Measurements from ENCODE around the gene AP1M1. TPM values are rescaled to one million over a fixed set of nuclear protein-coding genes. Genes with fewer than 3 reads are reported as not detected.

AP1M1 gene
- total and polyA plus RNA-seq, 4 donors = 47.0 to 105 (median 81.9) TPM

GRCh38 chr19:16257509-16258002 is 59.8 kb downstream of the AP1M1 start:
- Histone ChIP-seq H3K4me1 (ENCODE audit: control insufficient read depth, insufficient read depth, low read length) (peaks cover 6% of the 10 kb centered on the region), H3K4me3 (ENCODE audit: low read depth, low read length) (no peak overlapping the region), H3K9me3 (ENCODE audit: control insufficient read depth, insufficient read depth, low read length) (no peaks in the 10 kb centered on the region), H3K36me3 (ENCODE audit: control insufficient read depth, insufficient read depth, low read length) (no peaks in the 10 kb centered on the region), H3K27me3 (ENCODE audit: control insufficient read depth, insufficient read depth, low read length) (no peaks in the 10 kb centered on the region), H3K27ac (ENCODE audit: low read depth, low read length) (no peak overlapping the region)
- DNase-seq (ENCODE audit: low read depth in 4 of 6, low spot score in 6 of 6) = no peak
- WGBS (ENCODE audit: insufficient coverage) = 100% methylated on average over 5 of the region's 8 CpGs

DNA sequence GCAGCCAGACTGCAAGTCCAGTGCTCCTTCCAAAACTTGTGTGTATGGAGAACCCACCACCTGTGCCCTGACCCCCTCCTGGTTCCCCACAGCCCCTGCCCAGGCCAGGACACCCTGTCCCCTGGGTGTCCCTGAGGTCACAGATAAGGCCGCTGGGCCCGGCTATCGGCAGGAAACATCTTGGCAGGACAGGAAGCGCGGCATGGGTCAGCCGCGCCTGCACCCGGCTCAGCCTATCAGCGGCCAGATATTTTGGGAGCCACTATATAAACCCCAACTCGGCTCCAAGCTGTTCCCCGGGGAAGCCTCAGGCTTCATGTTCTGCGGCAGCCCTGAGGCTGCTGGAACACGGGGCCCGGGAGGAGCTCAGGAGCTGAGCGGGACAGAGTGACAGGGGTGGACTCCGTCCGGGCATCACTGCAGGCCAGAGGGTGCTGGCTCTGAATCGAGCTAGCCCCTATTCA is 60.8 kb downstream of the AP1M1 start:
- peaks cover 6% of the 10 kb centered on the region for H3K4me1 ChIP-seq (ENCODE audit: control insufficient read depth, insufficient read depth, low read length)
- H3K9me3 ChIP-seq (ENCODE audit: control insufficient read depth, insufficient read depth, low read length) = no peaks in the 10 kb centered on the region
- H3K27me3 ChIP-seq (ENCODE audit: control insufficient read depth, insufficient read depth, low read length) = no peaks in the 10 kb centered on the region
- no peaks in the 10 kb centered on the region for H3K36me3 ChIP-seq (ENCODE audit: control insufficient read depth, insufficient read depth, low read length)
- peak in 1 of 6 donors; percentile 39 for DNase-seq (ENCODE audit: low read depth in 4 of 6, low spot score in 6 of 6)
- no peak overlapping the region for H3K4me3 ChIP-seq (ENCODE audit: low read depth, low read length)
- H3K27ac ChIP-seq (ENCODE audit: low read depth, low read length) = peak overlapping the region; percentile 64
- 77% methylated on average over 18 of the region's 18 CpGs for WGBS (ENCODE audit: insufficient coverage)

DNA sequence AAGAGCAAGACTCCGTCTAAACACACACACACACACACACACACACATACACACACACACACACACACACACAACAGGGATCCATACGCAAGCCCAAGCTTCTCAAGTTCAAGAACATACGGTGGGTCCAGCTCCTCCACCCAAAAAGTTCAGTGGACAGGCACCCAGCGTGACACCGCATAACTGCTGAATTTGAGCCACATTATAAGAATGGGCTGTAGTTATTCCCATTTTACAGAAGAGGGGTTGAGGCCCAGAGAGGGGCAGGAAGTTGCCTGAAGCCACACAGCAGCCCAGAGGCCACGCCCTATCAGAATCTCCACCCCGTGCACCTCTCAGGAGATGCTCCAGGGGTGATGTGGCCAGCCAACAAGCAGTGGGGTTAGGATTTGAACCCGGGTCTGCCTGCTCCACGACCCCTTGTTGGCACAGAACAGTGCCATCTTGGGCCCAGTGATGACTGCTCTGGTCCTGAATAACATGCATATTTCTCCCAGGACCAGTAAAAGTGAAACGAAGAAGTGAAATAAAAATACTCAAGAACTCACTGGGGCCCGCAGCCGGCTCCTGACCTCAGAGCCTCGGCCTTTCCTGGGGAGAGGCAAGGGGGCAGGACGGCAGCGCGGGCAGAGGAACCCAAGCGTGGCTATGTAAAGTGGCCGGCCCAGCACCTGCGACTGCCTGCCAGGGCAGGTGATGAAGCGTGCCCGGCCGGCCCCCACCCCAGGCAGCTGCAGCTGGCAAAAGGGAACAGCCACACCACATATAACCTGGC is 61.9 kb downstream of the AP1M1 start:
- H3K4me1 ChIP-seq (ENCODE audit: control insufficient read depth, insufficient read depth, low read length) = peaks cover 6% of the 10 kb centered on the region
- H3K9me3 ChIP-seq (ENCODE audit: control insufficient read depth, insufficient read depth, low read length) = no peaks in the 10 kb centered on the region
- DNase-seq (ENCODE audit: low read depth in 4 of 6, low spot score in 6 of 6) = no peak
- WGBS (ENCODE audit: insufficient coverage) = 86% methylated on average over 14 of the region's 22 CpGs
- no peaks in the 10 kb centered on the region for H3K27me3 ChIP-seq (ENCODE audit: control insufficient read depth, insufficient read depth, low read length)
- no peaks in the 10 kb centered on the region for H3K36me3 ChIP-seq (ENCODE audit: control insufficient read depth, insufficient read depth, low read length)
- no peak overlapping the region for H3K27ac ChIP-seq (ENCODE audit: low read depth, low read length)
- H3K4me3 ChIP-seq (ENCODE audit: low read depth, low read length) = no peak overlapping the region

DNA sequence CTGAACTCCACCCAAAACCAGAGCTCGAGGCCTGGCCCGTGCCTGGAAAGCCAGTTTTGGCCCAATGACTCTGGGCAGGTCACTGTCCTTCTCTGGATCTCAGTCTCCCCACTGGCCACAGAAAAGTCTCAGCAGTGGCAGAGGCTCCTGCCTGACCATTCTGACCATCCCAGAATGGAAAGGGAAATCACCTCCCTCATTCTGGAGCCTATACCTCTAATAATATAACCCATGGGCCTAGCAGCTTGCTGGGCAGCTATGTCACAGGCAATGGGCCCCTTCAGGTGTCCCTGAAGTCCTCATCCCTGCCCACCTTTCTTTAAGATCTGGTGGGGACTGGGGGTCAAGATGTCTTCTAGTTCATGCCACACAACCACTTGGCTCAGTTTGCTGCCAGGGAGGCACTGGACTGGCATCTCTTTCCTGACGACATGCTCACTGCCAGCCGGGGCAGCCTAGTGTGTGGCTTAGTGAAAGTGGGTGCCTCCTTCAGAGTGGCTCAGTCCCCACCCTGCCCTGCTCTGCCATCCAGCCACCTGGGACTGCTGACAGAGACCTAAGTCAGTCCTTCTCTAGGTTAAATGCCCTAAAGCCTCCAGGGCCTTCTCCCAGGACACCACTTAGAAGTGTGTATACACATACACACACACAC is 62.6 kb downstream of the AP1M1 start:
- Histone ChIP-seq H3K36me3 (ENCODE audit: control insufficient read depth, insufficient read depth, low read length) (no peaks in the 10 kb centered on the region), H3K9me3 (ENCODE audit: control insufficient read depth, insufficient read depth, low read length) (no peaks in the 10 kb centered on the region), H3K4me3 (ENCODE audit: low read depth, low read length) (no peak overlapping the region), H3K4me1 (ENCODE audit: control insufficient read depth, insufficient read depth, low read length) (peaks cover 6% of the 10 kb centered on the region), H3K27me3 (ENCODE audit: control insufficient read depth, insufficient read depth, low read length) (no peaks in the 10 kb centered on the region), H3K27ac (ENCODE audit: low read depth, low read length) (no peak overlapping the region)
- DNase-seq (ENCODE audit: low read depth in 4 of 6, low spot score in 6 of 6) = no peak
- 91% methylated on average over 3 of the region's 4 CpGs for WGBS (ENCODE audit: insufficient coverage)

DNA sequence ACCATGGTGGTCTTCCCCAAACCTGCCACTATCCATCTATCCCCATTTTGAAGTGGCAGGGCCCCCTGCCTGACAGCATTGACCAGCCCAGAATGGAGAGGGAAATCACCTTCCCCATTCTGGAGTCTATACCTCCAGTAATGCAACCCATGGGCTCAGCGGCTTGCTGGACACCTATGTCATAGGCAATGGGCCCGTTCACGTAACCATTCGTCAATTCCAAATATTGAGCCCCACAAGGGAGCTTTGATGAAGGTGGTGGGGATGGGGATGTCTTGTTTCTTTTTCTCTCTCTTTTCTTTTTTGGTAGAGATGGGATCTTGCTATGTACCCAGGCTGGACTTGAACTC is 63.1 kb downstream of the AP1M1 start:
- no peak overlapping the region for H3K4me3 ChIP-seq (ENCODE audit: low read depth, low read length)
- no peaks in the 10 kb centered on the region for H3K36me3 ChIP-seq (ENCODE audit: control insufficient read depth, insufficient read depth, low read length)
- DNase-seq (ENCODE audit: low read depth in 4 of 6, low spot score in 6 of 6) = no peak
- H3K27me3 ChIP-seq (ENCODE audit: control insufficient read depth, insufficient read depth, low read length) = no peaks in the 10 kb centered on the region
- H3K4me1 ChIP-seq (ENCODE audit: control insufficient read depth, insufficient read depth, low read length) = peaks cover 6% of the 10 kb centered on the region
- WGBS (ENCODE audit: insufficient coverage) = no CpG with 5 or more reads among the region's 4 CpGs
- no peak overlapping the region for H3K27ac ChIP-seq (ENCODE audit: low read depth, low read length)
- H3K9me3 ChIP-seq (ENCODE audit: control insufficient read depth, insufficient read depth, low read length) = no peaks in the 10 kb centered on the region

DNA sequence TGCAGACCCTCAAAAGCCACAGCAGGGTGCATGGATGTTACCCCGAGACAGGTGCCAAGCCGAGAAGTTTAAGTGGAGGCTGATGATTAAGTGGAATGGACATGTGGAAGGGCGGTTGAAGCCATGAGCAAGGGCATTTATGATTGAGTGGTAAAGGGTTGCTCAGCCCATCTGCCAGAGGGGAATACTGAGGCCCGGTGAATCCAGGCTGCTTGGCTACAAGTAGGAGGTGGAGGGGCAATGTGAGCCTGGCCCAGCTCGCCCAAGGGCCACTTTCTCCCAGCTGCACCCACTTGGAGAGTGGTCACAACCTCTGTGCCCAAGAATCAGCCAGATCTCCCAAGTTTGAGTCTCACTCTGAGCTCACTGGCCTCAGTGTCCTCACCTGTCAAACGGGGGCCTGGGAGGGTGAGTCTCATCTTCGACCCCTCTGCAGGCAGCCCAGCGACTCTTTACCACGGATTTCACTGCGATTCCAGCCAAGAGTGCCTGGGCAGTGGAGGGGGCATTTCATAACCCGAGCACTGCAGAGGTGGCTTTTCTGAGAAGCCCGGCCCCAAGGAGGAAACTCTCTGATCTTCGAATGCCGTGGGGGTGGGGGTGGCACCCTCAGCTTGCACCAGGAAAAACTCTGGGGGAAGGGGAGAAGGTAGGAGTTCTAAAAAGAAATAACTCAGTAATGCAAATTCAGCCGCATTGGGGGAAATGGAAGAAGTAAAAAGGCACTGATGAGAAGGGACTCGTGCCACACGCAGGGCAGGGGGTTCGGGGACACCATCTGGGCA is 64.1 kb downstream of the AP1M1 start:
- H3K4me1 ChIP-seq (ENCODE audit: control insufficient read depth, insufficient read depth, low read length) = peaks cover 6% of the 10 kb centered on the region
- no peak overlapping the region for H3K4me3 ChIP-seq (ENCODE audit: low read depth, low read length)
- no peaks in the 10 kb centered on the region for H3K9me3 ChIP-seq (ENCODE audit: control insufficient read depth, insufficient read depth, low read length)
- no peaks in the 10 kb centered on the region for H3K36me3 ChIP-seq (ENCODE audit: control insufficient read depth, insufficient read depth, low read length)
- no peak for DNase-seq (ENCODE audit: low read depth in 4 of 6, low spot score in 6 of 6)
- WGBS (ENCODE audit: insufficient coverage) = 66% methylated on average over 16 of the region's 18 CpGs
- no peaks in the 10 kb centered on the region for H3K27me3 ChIP-seq (ENCODE audit: control insufficient read depth, insufficient read depth, low read length)
- no peak overlapping the region for H3K27ac ChIP-seq (ENCODE audit: low read depth, low read length)

- DNase-seq (ENCODE audit: low read depth in 4 of 6, low spot score in 6 of 6) = no peak
- no peak overlapping the region for H3K27ac ChIP-seq (ENCODE audit: low read depth, low read length)
- H3K4me3 ChIP-seq (ENCODE audit: low read depth, low read length) = no peak overlapping the region
- peaks cover 6% of the 10 kb centered on the region for H3K4me1 ChIP-seq (ENCODE audit: control insufficient read depth, insufficient read depth, low read length)
- no peaks in the 10 kb centered on the region for H3K9me3 ChIP-seq (ENCODE audit: control insufficient read depth, insufficient read depth, low read length)
- 77% methylated on average over 4 of the region's 8 CpGs for WGBS (ENCODE audit: insufficient coverage)
- H3K27me3 ChIP-seq (ENCODE audit: control insufficient read depth, insufficient read depth, low read length) = no peaks in the 10 kb centered on the region
- no peaks in the 10 kb centered on the region for H3K36me3 ChIP-seq (ENCODE audit: control insufficient read depth, insufficient read depth, low read length)
Observed at GRCh38 chr19:16262618-16263017, 64.9 kb downstream of the AP1M1 start.

DNA sequence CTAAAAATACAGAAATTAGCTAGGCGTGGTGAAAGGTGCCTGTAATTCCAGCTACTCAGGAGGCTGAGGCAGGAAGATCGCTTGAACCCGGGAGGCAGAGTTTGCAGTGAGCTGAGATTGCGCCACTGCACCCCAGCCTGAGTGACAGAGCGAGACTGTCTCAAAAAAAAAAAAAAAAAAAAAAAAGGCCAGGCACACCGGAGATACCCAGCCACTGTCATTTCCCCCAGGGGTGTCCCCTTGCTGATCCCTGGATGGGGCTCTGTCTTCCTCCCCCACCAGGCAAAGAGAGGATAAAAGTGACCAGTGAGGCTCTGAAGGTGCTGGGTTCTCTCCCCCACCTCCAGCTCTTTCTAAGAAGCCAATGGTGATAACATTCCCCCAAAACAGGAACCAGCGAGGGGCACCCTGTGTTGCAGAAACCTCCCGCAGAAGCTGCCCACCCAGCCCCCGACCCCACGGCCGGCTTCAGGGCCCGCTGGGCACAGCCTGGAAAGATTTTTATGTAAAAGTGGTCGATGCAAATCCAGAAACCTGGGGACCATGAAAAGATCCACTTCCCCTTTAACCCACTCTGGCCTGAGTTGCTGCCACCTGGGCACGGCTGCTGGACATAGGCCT is 65.5 kb downstream of the AP1M1 start:
- Histone ChIP-seq H3K27ac (ENCODE audit: low read depth, low read length) (no peak overlapping the region), H3K4me1 (ENCODE audit: control insufficient read depth, insufficient read depth, low read length) (peaks cover 6% of the 10 kb centered on the region), H3K9me3 (ENCODE audit: control insufficient read depth, insufficient read depth, low read length) (no peaks in the 10 kb centered on the region), H3K36me3 (ENCODE audit: control insufficient read depth, insufficient read depth, low read length) (no peaks in the 10 kb centered on the region), H3K27me3 (ENCODE audit: control insufficient read depth, insufficient read depth, low read length) (no peaks in the 10 kb centered on the region), H3K4me3 (ENCODE audit: low read depth, low read length) (no peak overlapping the region)
- no peak for DNase-seq (ENCODE audit: low read depth in 4 of 6, low spot score in 6 of 6)
- 79% methylated on average over 4 of the region's 14 CpGs for WGBS (ENCODE audit: insufficient coverage)

- no peak overlapping the region for H3K27ac ChIP-seq (ENCODE audit: low read depth, low read length)
- no peak overlapping the region for H3K4me3 ChIP-seq (ENCODE audit: low read depth, low read length)
- H3K27me3 ChIP-seq (ENCODE audit: control insufficient read depth, insufficient read depth, low read length) = no peaks in the 10 kb centered on the region
- peaks cover 3% of the 10 kb centered on the region for H3K4me1 ChIP-seq (ENCODE audit: control insufficient read depth, insufficient read depth, low read length)
- no peaks in the 10 kb centered on the region for H3K9me3 ChIP-seq (ENCODE audit: control insufficient read depth, insufficient read depth, low read length)
- DNase-seq (ENCODE audit: low read depth in 4 of 6, low spot score in 6 of 6) = no peak
- 77% methylated on average over 3 of the region's 3 CpGs for WGBS (ENCODE audit: insufficient coverage)
- H3K36me3 ChIP-seq (ENCODE audit: control insufficient read depth, insufficient read depth, low read length) = no peaks in the 10 kb centered on the region
Observed at GRCh38 chr19:16265205-16265604, 67.5 kb downstream of the AP1M1 start.

All from spinal cord (tissue), 10 donors.